Measurements from ENCODE around the gene BMPR1B. TPM values are rescaled to one million over a fixed set of nuclear protein-coding genes. Genes with fewer than 3 reads are reported as not detected.

BMPR1B gene
- total and polyA plus RNA-seq, 2 of the 8 experiments (the other 6 are each of a cell fraction or from before 2014, with no cell fraction given) = 0.14 to 1.1 TPM

DNA sequence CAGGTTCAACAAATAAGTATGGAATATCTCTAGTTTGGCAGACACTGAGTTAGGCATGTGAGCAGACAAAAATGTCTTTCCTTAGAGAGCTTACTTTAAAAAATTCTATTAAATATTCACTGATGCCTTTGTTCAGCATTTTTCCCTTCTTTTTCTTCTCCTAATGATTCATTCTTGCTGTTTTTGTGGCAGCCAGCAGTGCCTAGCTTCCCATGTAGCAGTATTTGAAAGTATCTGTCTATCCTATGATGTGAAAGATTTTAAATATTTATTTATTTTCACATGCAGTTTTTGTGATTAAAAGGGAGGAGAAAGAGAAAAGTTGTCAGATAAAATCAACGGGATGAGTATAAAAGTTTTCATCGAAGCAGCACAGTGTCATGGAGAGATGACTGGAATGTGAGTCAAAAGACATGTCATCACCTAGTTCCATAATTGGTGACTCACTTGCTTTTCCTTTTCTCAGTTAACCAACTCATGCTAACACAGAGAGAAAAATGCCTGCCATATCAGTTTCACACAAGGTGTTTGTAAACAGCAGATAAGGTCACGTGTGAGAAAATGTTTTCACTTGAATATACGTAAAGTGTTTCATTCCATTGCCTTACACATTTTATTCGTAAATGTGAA lies 69.8 kb downstream of the BMPR1B start:
- Histone ChIP-seq H3K4me1 (replicated peaks in 1 of 4; ENCODE audit: control insufficient read depth in 3 of 4, insufficient read depth in 4 of 4, low read length in 3 of 4) (no peaks in the 10 kb centered on the region), H3K79me1 (ENCODE audit: low read depth, low read length) (no peaks in the 10 kb centered on the region), H3K4ac (replicated peaks; ENCODE audit: insufficient read length, low read depth, low read length) (no peak overlapping the region), H4K5ac (ENCODE audit: insufficient read length, low read depth, low read length) (no peak overlapping the region), H3K9me3 (ENCODE audit: insufficient read depth in 2 of 2, low read depth in 1 of 2, low read length in 1 of 2) (no peaks in the 10 kb centered on the region), H3K18ac (ENCODE audit: extremely low read depth, low read length) (no peak overlapping the region), H2BK5ac (ENCODE audit: low read depth, low read length) (no peak overlapping the region), H3K27ac (ENCODE audit: low read depth, low read length) (no peak overlapping the region), H3K4me2 (ENCODE audit: insufficient read depth in 1 of 2, low read depth in 2 of 2, low read length in 2 of 2) (no peak overlapping the region), H2BK20ac (ENCODE audit: low read length) (no peak overlapping the region), H2BK12ac (ENCODE audit: low read depth, low read length) (no peak overlapping the region), H3K36me3 (ENCODE audit: control insufficient read depth in 2 of 4, insufficient read depth in 4 of 4, low read length in 3 of 4) (no peaks in the 10 kb centered on the region), H3K56ac (replicated peaks; ENCODE audit: insufficient read length, low read depth, low read length) (no peak overlapping the region), H3K79me2 (ENCODE audit: control insufficient read depth in 1 of 2, insufficient read depth in 2 of 2, low read length in 2 of 2) (no peaks in the 10 kb centered on the region), H4K8ac (ENCODE audit: extremely low read depth, insufficient read depth, low read length) (no peak overlapping the region), H3K23ac (ENCODE audit: insufficient read length) (no peak overlapping the region), H4K20me1 (replicated peaks in 1 of 2; ENCODE audit: control insufficient read depth in 1 of 2, insufficient read depth in 2 of 2, low read length in 2 of 2) (no peaks in the 10 kb centered on the region), H4K91ac (replicated peaks; ENCODE audit: insufficient read length, low read length) (no peak overlapping the region), H3K9ac (replicated peaks in 1 of 4; ENCODE audit: extremely low read depth in 1 of 4, low read depth in 3 of 4, low read length in 3 of 4) (no peak overlapping the region), H3K14ac (ENCODE audit: insufficient read length) (no peak overlapping the region), H2BK120ac (replicated peaks; ENCODE audit: low read depth, low read length) (no peak overlapping the region), H3K27me3 (replicated peaks in 1 of 4; ENCODE audit: control insufficient read depth in 3 of 4, extremely low read depth in 1 of 4, insufficient read depth in 3 of 4, low read length in 3 of 4) (no peaks in the 10 kb centered on the region), H3K4me3 (ENCODE audit: extremely low read depth in 1 of 4, insufficient read depth in 2 of 4, low read depth in 3 of 4, low read length in 4 of 4) (no peak overlapping the region), H2BK15ac (ENCODE audit: low read length) (no peak overlapping the region), H2AK5ac (ENCODE audit: low read depth, low read length) (no peak overlapping the region), H3K23me2 (ENCODE audit: low read depth, low read length) (no peaks in the 10 kb centered on the region), H2AFZ (ENCODE audit: low read length) (no peak overlapping the region)
- WGBS, 2 experiments (ENCODE audit: extremely low coverage in 1 of 2, insufficient coverage in 1 of 2, insufficient read length in 1 of 2, insufficient replicate concordance in 2 of 2, low coverage in 1 of 2, low lambda C conversion rate in 2 of 2, missing lambda C conversion rate in 1 of 2) = 93% methylated on average over 5 of the region's 5 CpGs; no CpG with 5 or more reads in 1 of the 2 experiments
- no peak for FAIRE-seq
- POLR2A ChIA-PET (ENCODE audit: partially characterized antibody) = no interaction called here
- CTCF ChIA-PET (ENCODE audit: partially characterized antibody) = no interaction called here
- no peak for DNase-seq (ENCODE audit: low read depth in 1 of 2, low spot score in 2 of 2)
- TF ChIP-seq JUND (IDR thresholded peaks at IDR 0.05; ENCODE audit: low read length) = no peak

Measured in H1 (cell line).